B cell (primary cell): ENCODE results near the gene XPC.

ENCODE experiments used
- CTCF ChIP-seq: fragments of 200-600 bp; IDR thresholded peaks from one replicate; pipeline ENCODE4 v1.8.0; 2022; ENCODE audit warnings: antibody characterized with exemption, mild to moderate bottlenecking
- EZH2 ChIP-seq: IDR thresholded peaks from 2 replicates; pipeline ENCODE4 v1.6.1; 2012; ENCODE audit warnings: borderline replicate concordance, low read depth, mild to moderate bottlenecking, moderate library complexity, low read length; ENCODE audit not compliant: insufficient read depth, poor library complexity, severe bottlenecking

DNA sequence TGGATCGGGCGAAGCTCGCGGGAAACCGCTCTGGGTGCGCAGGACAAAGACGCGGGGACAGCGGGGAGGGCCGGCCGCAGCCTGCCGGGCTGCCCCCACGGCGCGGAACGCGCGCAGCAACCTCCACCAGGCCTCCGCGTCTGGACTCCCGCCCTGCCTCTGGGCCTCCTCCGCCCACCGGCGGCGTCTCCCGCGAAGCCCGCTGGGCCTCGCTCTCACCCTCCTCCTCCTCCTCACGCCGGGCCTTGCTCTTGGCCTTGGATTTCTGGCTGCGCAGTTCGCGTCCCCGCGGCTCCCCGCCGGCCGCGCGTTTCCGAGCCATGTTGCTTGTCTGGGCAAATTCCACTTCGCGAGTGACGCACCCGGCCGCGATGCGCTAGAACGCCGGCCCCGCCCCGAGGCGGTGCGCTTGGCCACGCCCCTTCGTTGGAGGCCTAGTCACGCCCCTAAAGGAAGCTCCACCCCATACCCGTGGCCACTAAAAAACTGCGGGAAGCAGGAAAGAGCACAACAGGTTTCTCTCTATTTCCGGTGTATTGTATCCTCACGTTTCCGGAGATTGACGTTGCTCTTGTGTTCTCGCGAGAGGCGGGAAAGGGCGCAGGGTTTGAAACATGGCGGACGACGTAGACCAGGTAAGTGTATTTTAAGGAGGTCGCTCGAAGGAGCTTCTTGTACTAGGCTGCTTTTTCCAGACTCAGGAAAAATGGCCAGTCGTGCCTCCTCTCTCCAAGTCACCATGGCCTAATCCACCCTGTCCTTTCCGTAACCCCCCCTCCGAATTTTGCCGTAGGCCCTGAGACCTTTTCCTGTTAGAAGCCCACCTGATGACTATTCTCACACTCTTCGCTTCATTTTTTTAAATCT is at the start of gene XPC, which contains the start of gene LSM3:
- TF ChIP-seq CTCF (no peak), EZH2 (no peak)
